ENCODE results near the gene MBD2.
"Not testable (repeated sequence)": the region's sequence is repeated elsewhere in the genome, so short reads cannot be mapped to it uniquely, and the experiment has no call there.

The MBD2 gene

DNA sequence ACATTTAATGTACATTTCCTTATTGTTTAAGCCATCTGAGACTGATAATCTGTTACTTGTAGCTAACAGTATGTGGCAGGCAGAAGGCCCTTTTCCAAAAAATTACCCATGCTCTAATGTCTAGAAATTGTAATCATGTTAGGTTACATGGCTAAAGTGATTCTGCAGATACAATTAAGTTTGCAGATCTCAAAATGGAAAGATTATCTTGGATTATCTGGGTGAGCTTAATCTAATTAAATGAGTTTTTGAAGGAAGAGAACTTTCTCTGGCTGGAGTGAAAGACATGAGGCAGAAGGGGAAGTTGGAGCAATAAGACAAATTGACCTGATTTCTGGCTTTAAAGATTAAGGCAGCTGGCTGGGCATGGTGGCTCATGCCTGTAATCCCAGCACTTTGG lies 76.3 kb downstream of the MBD2 start:
- DNase-seq = no peak

DNA sequence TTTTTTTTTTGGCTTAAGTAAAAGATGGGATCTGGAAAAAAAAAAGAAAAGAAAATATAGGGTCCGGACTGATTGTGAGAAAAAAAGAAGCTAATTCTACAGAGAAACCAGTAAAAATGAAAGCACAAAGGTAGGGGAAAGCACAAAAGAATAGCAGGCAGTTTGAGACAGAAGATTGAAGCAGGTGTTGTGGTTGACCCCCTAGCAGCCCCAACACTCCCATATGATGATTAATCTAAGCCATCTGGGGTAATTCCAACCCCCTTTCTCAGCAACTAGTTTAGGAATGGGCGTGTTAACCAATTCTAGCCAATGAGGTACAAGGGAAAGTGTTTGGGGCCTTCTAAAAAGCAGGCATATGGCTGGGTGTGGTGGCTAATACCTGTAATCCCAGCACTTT lies 77.0 kb downstream of the MBD2 start:
- no peak for DNase-seq

DNA sequence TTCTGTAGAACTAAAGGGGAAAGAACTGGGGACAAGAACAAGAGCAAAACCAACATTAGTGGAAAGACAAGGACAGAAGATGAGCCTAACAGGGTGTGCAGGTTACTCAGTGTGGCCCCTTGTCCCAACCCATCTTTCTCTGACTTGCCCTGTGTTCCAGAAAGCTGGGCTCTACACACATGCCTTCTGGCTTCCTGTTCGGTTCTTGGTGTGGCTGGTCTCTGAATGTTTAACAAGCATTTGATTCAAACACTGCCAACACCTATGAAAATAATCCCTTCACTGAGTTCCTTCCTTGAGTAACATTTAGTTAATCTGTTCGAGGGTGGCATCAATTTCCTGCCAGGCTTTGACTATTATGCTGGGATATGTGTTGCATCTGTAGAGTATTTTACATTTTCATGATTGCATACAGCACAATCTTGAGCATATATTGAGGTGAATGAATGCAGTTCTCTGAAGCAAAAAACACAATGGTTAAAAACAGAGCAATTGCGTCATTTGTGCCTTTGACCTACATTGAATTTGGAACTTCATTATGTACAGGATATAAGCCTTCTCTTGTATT lies 83.3 kb downstream of the MBD2 start:
- DNase-seq = no peak

DNA sequence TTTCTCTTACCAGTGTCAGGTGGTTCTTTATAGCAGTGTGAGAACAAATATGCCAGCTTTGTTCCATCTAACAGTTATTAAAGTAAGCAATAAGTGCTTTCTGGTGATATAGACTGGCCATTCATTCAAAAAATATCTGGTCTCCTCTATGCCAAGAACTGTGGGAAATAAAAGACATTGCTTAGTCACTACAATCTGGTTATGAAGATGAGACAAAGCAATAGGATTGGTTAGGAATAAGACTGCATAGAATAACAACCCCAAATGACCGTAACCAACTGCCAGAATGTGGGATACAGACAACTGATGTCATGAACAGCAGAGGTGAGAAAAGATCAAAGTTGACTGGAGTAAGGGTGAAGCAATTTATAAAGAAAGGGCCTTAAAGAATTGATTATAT lies 83.8 kb downstream of the MBD2 start:
- DNase-seq = no peak

DNA sequence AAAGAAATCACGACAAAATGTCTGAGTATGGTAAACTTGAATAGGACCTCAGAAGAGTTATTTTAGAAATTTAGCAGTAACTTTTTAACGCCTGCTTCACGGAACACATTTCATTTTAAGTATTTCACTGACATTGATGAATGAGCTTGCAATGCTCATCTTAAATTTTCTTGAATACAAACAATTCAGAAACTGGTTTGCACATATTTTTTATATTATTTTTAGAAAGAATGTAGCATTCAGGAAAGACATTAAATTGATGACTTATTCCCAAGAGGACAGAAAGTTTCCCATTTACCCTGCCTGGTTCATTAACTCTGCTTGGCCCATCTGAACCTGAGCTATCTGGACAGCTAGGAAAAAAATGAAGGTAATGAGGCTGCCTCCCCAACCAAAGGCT lies 89.3 kb downstream of the MBD2 start:
- no peak for DNase-seq

DNA sequence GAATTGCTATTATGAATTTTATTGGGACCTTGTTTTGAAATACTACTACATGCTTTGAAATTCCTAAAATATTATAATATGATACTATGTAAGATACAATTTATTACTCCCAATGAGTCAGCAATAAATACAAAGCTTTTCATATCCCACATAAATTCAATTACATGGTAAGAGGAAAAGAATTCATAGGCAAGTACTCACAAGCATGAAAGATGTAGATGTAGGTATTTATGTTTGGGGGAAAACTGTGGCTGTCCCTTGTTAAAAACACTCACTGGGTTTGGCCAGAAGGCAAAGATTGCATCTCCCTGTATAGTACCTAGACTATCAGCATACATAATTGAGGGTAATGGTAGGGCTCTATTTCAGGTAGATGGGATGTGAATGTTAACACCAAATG lies 90.4 kb downstream of the MBD2 start:
- no peak for DNase-seq

DNA sequence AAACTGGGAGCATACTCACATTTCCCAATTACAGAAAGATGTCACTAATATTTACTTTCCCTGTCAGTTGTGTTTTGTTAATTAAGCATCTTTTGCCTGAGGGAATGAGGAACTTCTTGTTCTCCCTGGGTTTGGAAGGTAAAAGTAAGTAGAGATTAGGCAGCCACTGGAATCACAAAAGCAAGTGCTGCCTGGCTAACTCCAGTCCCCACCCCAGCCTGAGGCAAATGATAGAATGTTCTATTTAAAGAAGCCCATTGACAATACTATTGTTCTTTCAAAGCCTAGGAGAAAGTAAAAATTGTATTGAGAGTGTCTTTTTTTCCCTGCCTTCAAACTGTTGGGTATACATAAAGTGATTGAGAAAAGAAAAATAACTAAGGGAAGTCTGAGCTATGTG lies 93.8 kb downstream of the MBD2 start:
- no peak for DNase-seq

DNA sequence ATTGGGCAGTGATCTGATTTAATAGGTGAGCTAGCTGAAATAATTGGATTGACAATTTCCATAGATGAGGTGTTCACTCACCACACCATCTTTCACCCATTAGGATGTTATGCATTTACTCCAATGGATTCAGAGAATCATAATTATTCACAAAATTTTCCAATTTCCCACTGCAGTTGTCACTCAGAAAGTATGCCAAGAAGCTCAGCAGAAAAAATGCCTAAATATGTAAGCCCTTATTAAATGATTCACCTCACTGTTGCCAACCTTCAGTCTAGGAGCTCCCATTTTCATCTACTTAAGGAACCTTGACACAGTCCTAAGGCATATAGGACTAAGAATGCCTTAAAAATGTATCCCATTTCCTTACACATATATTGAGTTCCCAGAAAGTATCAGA lies 94.3 kb downstream of the MBD2 start:
- no peak for DNase-seq

DNA sequence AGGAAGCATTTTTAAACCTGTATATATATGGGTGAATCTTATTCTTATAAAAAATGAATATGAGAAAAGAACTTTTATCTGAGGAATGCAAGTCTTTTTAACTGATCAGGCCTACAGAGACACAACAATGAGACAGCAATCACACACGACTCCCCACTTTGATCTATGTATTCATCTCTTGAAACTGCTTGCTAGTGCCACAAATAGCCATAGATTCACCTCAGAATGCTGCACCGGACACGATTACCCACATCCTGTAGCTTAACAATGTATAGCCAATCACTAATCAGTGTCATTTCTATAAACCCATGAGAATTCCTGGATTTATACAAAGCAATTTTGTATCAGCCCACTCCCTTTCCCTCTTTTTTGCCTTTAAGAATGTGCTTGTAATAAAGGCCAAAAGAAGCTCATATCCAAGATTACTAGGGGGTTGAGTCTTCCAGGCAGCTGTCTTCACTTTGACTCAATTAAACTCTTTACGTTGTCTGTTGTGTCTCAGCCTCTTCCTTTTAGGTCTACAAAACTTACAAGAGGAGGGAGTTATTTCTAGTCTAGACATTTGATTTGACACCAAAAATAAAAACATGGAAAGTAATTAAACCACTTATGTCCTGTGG lies 94.9 kb downstream of the MBD2 start:
- DNase-seq = no peak

DNA sequence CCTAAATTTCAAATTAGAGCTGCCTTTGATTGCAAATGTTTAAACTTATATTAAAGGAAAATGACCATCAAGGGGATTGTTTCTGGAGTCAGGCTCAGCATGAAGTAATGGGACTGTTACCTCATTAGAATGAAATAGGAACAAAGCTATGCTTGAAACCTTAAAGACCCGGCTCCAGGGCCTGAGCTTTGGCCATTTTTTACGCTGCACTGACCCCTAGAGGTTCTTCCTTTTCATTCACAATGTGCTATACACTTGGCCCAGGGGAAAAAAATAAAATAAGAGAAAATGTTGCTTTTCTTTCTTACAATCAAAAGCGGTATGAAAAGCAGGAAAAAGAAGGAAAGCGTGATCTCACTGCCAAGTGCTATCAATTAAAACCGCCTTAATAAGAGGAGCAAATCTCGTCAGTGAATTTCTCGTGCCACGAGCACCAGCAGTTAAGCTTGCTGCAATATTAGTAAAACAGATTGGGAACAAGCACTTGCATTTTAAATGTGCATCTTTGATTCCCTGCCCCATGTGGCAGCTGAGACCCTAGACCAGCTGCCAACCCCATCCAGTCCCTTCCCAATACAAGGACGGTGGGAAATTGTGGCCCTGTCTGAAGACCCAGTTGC lies 96.6 kb downstream of the MBD2 start:
- DNase-seq = no peak

DNA sequence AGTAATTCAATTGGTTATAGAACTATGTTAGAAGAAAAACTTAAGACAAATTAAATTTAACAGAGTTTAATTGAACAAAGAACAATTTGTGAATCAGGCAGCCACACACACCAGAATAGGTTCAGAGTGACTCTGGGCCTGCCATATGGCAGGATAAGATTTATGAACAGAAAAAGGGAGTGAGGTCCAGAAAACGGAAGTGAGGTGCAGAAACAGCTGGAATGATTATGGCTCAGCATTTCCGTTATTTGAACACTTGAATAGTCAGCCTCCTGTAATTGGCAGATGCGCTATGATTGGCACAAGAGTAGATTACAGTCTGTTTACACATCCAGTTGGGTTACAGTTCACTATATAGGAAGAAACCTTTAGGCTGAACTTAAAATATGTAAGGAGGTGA lies 99.0 kb downstream of the MBD2 start:
- DNase-seq = no peak

DNA sequence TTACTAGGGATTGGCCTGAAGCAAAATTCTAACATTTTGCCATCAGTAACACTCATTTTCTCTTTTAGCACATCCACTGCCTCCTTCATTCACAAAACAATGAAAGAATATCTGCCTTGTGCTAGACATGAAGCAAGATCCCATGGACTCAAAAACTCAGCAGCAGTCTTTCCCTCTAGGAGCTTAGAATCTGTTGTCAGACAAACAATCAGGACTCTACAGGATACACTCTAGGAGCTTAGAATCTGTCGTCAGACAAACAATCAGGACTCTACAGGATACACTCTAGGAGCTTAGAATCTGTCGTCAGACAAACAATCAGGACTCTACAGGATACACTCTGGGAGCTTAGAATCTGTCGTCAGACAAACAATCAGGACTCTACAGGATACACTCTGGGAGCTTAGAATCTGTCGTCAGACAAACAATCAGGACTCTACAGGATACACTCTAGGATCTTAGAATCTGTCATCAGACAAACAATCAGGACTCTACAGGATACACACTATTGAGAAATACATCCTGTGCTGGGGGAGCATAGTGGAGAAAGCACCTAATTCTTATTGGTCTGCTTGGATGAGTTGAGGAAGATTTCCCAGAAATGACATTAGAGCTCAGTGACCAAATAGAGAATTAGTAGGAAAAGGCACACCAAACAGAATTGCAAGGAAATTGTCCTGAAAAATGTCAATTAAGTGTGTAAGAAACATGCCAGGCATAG lies 100.6 kb downstream of the MBD2 start:
- DNase-seq = not testable (repeated sequence)

DNA sequence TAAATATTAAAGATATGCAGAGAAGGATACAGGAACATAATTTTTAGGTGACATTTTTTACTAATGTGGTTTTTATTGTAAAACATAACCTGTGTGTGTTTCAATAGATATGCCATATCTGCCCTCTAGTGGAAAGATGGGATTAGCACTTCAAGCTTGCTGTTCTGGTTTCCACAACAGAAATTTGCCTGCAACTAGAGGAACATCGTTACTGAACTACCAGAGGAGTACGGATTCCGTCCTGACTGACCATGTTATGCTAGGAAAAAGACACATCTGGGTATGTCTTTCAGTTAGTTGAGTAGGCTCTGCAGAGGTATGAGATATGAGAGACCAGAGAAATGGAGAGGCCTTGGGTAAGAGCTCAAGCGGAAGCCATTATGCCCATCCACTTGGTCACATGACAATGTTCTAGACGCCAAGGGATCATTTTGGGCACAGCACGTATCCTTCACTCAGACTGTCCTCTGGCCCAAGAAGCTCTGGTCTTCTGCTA lies 104.9 kb downstream of the MBD2 start:
- DNase-seq = peak; percentile 26

DNA sequence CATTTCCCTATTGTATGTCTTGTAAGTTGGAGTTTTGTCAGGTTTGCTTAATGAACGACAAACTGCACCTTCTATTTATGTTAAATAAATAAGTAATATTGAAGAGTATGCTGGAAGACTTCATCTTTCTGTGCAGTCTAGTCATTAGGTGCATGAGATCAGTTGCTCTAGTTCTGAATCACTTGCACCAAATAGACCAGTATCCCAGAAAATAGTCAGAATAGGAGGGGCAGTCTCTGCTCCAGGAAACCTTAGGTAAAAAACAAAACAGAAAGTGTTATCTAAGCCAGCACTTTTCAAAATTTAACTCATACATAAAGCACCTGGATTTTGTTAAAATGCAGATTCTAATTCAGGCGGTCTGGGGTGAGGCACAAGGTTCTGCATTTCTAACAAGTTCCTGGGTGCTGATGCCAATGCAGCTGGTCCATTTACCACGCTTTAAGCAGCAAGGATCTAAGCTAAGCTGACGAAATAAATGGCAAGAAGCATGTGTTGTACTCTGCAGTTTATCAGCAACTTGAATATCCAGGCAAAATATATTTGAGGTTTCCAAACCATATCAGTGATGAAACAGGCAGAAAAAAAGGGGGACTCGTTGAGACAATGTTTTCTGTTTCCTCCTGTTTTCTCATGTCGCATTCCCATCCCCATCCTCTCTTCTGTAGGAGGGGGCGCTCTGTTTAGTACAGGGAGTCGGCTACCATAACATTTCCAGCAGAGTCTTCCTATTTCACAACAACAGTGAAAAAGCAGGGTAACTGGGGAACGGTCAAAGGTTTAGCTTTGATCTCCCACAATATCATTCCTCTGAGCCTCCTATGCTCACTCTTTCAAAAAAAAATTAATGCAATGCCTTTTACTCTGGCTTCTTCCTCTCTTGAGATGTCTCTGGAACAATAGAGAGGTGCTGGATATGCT lies 106.4 kb downstream of the MBD2 start:
- no peak for DNase-seq

DNA sequence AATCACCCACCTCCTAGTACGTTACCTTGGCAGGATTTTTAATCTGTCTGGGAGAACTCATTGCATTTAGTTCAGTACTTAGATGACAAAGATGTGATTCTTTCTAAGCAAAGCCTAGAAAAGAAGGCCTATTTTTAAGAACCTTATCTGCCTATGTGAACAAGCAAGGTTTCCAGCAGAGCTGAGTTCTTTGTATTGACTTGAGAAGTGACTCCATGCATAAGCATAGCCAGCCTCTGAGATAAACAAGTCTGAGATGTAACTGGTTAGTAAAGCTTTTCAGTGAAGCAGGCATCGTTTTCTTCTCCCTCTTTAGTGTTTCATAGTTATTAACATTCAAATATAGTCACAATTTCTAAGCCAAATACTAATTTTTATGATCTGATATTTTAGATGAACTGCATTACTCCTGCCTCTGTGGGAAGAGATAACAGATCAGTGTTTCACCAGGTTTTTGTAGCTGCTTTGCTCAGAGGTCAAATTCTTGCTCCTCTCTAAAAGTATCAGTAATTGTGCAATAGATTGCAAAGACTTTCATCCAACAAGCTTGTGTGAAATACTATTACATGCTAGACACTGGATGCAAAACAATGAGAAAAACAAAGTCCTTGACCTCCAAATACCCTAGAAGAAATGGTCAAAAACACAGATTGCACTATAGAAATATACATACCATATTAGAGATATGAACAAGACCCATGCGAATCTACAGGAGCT lies 107.8 kb downstream of the MBD2 start:
- no peak for DNase-seq

DNA sequence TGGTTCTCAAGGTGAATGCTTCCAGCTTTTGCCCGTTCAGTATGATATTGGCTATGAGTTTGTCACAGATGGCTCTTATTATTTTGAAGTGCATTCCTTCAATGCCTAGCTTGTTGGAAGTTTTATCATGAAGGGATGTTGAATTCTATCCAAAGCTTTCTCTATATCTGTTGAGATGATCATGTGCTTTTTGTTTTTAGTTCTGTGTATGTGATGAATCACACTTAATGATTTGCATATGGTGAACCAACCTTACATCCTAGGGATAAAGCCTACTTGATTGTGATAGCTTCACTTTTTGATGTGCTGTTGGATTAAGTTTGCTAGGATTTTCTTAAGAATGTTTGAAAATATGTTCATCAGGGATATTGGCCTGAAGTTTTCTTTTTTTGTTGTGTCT lies 112.1 kb downstream of the MBD2 start:
- DNase-seq = no peak

DNA sequence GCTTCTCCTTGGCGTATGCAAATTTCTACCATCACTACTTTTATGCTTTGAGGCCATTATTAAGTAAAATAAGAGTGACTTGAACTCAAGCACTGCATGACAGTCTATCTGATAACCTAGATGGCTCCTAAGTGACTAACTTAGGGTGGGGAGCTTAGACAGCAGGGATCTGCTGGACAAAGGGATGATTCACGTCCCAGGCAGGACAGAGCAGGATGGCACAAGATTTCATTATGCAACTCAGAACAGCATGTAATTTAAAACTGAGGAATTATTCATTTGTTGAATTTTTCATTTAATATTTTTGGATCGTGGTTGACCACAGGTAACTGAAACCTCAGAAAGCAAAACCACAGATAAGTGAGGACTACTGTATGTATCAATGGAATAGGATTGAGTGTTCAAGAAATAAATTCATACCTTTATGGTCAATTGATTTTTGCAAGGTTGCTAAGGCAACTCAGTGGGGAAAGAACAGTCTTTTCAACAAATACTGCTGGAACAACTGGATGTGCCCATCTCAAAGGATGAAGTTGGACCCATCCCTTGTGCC lies 115.3 kb downstream of the MBD2 start:
- DNase-seq = no peak

DNA sequence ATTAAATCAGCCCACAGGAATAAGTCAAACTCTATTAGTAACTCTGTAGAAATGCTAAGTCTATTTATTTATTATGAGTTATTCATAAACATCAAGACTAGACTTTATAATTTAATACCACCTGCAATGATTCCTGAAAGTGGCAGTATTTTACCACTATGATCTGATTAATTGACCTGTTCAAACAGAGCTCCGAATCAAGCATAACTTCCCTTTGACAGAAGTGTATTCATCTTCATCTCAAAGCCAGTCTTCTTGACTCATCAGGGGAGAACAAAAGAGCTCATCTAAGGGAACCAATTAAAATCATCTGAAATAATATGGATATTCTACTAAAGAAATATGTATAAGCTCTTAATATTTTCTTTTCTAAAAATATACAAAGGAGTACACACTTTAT lies 122.3 kb downstream of the MBD2 start:
- no peak for DNase-seq
